Spleen (tissue), 11 donors: ENCODE data around the gene HPGD. TPM values are rescaled to one million over a fixed set of nuclear protein-coding genes. Genes with fewer than 3 reads are reported as not detected.
"Not testable (repeated sequence)": the region's sequence is repeated elsewhere in the genome, so short reads cannot be mapped to it uniquely, and the experiment has no call there.

ENCODE experiments used
- DNase-seq: peaks from one replicate; pipeline ENCODE4 v3.0.0-alpha.2; 2020
- H3K27ac ChIP-seq, 8 donors: fragments of 200-600 bp; sonication (generic) in 7 of 8; 1 replicate in 4 of 8; 2 replicates in 4 of 8; pipeline versions ENCODE4 v1.5.0 to v1.8.0; 2016 to 2021; ENCODE audit warnings: inconsistent platforms in 4 of 8, mild to moderate bottlenecking in 4 of 8, moderate library complexity in 1 of 8
- H3K27me3 ChIP-seq, 7 donors: fragments of 200-600 bp; sonication (generic) in 6 of 7; replicated peaks in 1 of 7; 1 replicate in 4 of 7; 2 replicates in 3 of 7; pipeline versions ENCODE4 v1.5.0 to v1.8.0; 2016 to 2021; ENCODE audit warnings: inconsistent platforms in 3 of 7, mild to moderate bottlenecking in 1 of 7
- H3K36me3 ChIP-seq, 6 donors: fragments of 200-600 bp; sonication (generic) in 5 of 6; 1 replicate in 4 of 6; 2 replicates in 2 of 6; pipeline versions ENCODE4 v1.5.0 to v1.8.0; 2016 to 2021; ENCODE audit warnings: inconsistent platforms in 2 of 6
- H3K4me1 ChIP-seq, 6 donors: fragments of 200-600 bp; sonication (generic) in 5 of 6; 1 replicate in 3 of 6; 2 replicates in 3 of 6; pipeline versions ENCODE4 v1.5.0 to v1.8.0; 2016 to 2021; ENCODE audit warnings: inconsistent platforms in 3 of 6
- H3K4me3 ChIP-seq, 8 donors: fragments of 200-600 bp; sonication (generic) in 7 of 8; 1 replicate in 4 of 8; 2 replicates in 4 of 8; pipeline versions ENCODE4 v1.5.0 to v1.8.0; 2016 to 2021; ENCODE audit warnings: inconsistent platforms in 4 of 8, mild to moderate bottlenecking in 4 of 8, moderate library complexity in 2 of 8
- H3K9me3 ChIP-seq, 8 donors: fragments of 200-600 bp; sonication (generic) in 7 of 8; 1 replicate in 4 of 8; 2 replicates in 4 of 8; pipeline versions ENCODE4 v1.5.0 to v1.8.0; 2016 to 2021; ENCODE audit warnings: inconsistent platforms in 4 of 8
- POLR2A ChIP-seq, 3 donors: fragments of 450-650 bp; IDR thresholded peaks; one replicate each; pipeline ENCODE4 v1.5.1; 2017; ENCODE audit warnings: antibody characterized with exemption in 3 of 3, mild to moderate bottlenecking in 1 of 3
- POLR2AphosphoS5 ChIP-seq, 3 donors: sonication (generic); formaldehyde crosslinking; IDR thresholded peaks; one replicate each; pipeline ENCODE4 v1.5.1; 2017; ENCODE audit warnings: antibody characterized with exemption in 3 of 3
- WGBS, 5 donors: extraction: QIAGEN DNeasy Blood & Tissue Kit in 3 of 5; methylation state at CpG; one replicate each; pipeline versions ENCODE4 v1.1.5 to v1.1.7; 2013 to 2018; 5-methylcytosine and 5-hydroxymethylcytosine counted together
- intact Hi-C: fragments of 100-400 bp; cut with DNase I; formaldehyde crosslinking; loops from one replicate; pipeline ENCODE4 v1.15.0; 2023; ENCODE audit warnings: low total_unique reads
- polyA plus RNA-seq, 3 donors: library from polyadenylated mRNA; stranded (reverse); fragments of 200-250 nt; gene quantifications; one replicate each; pipeline ENCODE4 v1.2.1, GENCODE V29; 2013
- total RNA-seq, 7 donors: library from RNA; depleted of rRNA in 3 of 7; stranded (reverse); fragments of >200 nt in 3 of 7; fragmentation: NEBNext Ultra II Directional in 4 of 7; extraction: Animal tissue kit (Norgen Biotek cat#: 25700) in 4 of 7; gene quantifications; one replicate each; pipeline versions ENCODE4 v1.1.0 to v1.2.1, GENCODE V29; 2016 to 2021
- TF ChIP-seq, protein P1 (sequence below), 11 experiments: fragments of 200-600 bp in 7 of 11; fragments of 450-650 bp in 4 of 11; sonication (generic) in 4 of 11; IDR thresholded peaks in 8 of 11; conservative IDR thresholded peaks in 3 of 11; 1 replicate in 7 of 11; 2 replicates in 4 of 11; pipeline versions ENCODE4 v1.4.0 to v1.8.0; 2016 to 2021; ENCODE audit warnings: antibody characterized with exemption in 11 of 11, inconsistent platforms in 4 of 11, mild to moderate bottlenecking in 1 of 11
- donor health status: healthy with polysubstance abuse.
- donor health status: DM: no; HTN: no; CAD: no; lungs with moderate emphysema.
- donor health status: DM: no; HTN: no; CAD: no.
- donor health status: Bipolar disorder and iron deficiency.
- donor health status: healthy.
- donor health status: DM: no; HTN: no; CAD: no.
- donor health status: DM: yes; HTN: yes; CAD: no.

HPGD gene
- total and polyA plus RNA-seq, 10 donors, result 2.6 to 40.5 (median 12.3) TPM

DNA sequence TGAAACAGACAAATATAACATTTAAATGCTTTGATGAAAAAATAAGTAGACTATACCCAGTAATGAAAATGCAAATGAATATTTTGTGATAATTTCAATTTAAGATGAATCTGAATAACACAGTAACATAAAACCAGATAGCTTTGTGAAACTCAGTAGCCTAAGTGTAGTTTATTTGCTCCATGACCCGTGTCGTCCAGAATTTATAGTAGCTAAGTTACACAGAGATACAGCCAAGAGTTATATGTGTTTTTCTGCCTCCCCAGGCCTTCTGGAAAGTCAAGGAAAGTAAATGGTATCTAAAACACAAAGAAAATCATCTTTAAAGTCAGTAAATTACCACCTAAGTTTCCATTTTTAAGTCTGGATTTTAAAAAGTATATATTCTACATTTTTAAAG, 26.7 kb downstream of the HPGD start:
- H3K36me3 ChIP-seq, result peaks cover 0 to 10% (median 0%) of the 10 kb centered on the region in 6 donors
- TF ChIP-seq, protein P1, sequence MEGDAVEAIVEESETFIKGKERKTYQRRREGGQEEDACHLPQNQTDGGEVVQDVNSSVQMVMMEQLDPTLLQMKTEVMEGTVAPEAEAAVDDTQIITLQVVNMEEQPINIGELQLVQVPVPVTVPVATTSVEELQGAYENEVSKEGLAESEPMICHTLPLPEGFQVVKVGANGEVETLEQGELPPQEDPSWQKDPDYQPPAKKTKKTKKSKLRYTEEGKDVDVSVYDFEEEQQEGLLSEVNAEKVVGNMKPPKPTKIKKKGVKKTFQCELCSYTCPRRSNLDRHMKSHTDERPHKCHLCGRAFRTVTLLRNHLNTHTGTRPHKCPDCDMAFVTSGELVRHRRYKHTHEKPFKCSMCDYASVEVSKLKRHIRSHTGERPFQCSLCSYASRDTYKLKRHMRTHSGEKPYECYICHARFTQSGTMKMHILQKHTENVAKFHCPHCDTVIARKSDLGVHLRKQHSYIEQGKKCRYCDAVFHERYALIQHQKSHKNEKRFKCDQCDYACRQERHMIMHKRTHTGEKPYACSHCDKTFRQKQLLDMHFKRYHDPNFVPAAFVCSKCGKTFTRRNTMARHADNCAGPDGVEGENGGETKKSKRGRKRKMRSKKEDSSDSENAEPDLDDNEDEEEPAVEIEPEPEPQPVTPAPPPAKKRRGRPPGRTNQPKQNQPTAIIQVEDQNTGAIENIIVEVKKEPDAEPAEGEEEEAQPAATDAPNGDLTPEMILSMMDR (IDR thresholded peaks at IDR 0.05 in 8 of 11, conservative IDR thresholded peaks at IDR 0.05 in 3 of 11), result no peak
- TF ChIP-seq POLR2A (IDR thresholded peaks at IDR 0.05) (no peak), POLR2AphosphoS5 (IDR thresholded peaks at IDR 0.05) (no peak)
- H3K9me3 ChIP-seq, result no peaks in the 10 kb centered on the region
- H3K27me3 ChIP-seq, result no peaks in the 10 kb centered on the region
- DNase-seq, result no peak
- WGBS, 5 donors, result 62 to 88% (median 65%) methylated on average over 2 of the region's 2 CpGs
- H3K27ac ChIP-seq, result no peak overlapping the region
- no peak overlapping the region for H3K4me3 ChIP-seq
- H3K4me1 ChIP-seq, result no peaks in the 10 kb centered on the region
- intact Hi-C loops, result no loop called here

DNA sequence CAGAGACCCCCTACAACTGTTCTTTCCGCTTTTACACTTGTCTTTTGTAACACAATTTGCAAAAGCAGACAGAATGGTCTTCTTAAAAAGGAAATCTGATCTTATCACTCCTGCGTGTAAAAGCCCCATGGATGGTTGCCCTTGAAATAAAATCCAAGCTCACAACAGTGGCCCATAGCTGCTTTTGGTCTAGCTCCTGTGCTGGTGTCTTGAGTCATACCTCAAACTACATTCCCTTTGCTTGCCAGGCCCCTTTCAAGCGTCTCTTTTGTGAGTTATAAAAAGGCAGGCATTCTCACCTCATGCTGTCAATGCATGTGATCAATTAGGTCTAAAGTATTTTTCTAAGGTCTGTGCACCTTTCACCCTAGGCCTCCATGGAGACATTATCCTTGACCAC, 27.6 kb downstream of the HPGD start:
- no peak overlapping the region for H3K4me3 ChIP-seq
- H3K9me3 ChIP-seq, result no peaks in the 10 kb centered on the region
- intact Hi-C loops, result no loop called here
- H3K4me1 ChIP-seq, result no peaks in the 10 kb centered on the region
- DNase-seq, result no peak
- TF ChIP-seq, protein P1 (IDR thresholded peaks at IDR 0.05 in 8 of 11, conservative IDR thresholded peaks at IDR 0.05 in 3 of 11), result no peak
- TF ChIP-seq POLR2AphosphoS5 (IDR thresholded peaks at IDR 0.05), result no peak
- TF ChIP-seq POLR2A (IDR thresholded peaks at IDR 0.05), result no peak
- no peak overlapping the region for H3K27ac ChIP-seq
- H3K27me3 ChIP-seq, result no peaks in the 10 kb centered on the region
- peaks cover 0 to 10% (median 0%) of the 10 kb centered on the region in 6 donors for H3K36me3 ChIP-seq
- WGBS, 5 donors, result 62 to 78% (median 72%) methylated on average over 3 of the region's 3 CpGs

DNA sequence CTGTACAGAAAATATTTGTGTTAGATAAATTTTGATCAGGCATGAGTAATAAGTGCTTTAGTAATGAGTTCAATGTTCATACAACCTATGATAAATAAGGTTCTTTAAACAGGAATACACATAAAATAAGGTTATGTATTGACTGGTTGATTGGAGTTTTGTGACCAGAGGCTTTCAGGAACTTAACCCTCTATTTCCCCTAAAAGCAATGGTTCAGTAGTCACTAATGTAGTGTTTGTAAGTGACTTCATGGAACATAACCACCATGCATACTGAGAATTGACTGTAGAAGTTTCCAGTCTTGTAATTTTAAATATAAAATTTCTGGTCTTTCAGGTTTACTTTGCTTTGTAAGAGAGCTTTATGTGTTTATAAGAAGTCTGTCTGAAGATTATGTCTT, 28.1 kb downstream of the HPGD start:
- no peak overlapping the region for H3K27ac ChIP-seq
- H3K4me3 ChIP-seq, result no peak overlapping the region
- no peak for DNase-seq
- intact Hi-C loops, result no loop called here
- H3K36me3 ChIP-seq, result peaks cover 0 to 10% (median 0%) of the 10 kb centered on the region in 6 donors
- no peaks in the 10 kb centered on the region for H3K4me1 ChIP-seq
- no peaks in the 10 kb centered on the region for H3K27me3 ChIP-seq
- no peaks in the 10 kb centered on the region for H3K9me3 ChIP-seq
- TF ChIP-seq POLR2AphosphoS5 (IDR thresholded peaks at IDR 0.05) (no peak), POLR2A (IDR thresholded peaks at IDR 0.05) (no peak)
- TF ChIP-seq, protein P1 (IDR thresholded peaks at IDR 0.05 in 8 of 11, conservative IDR thresholded peaks at IDR 0.05 in 3 of 11), result no peak

DNA sequence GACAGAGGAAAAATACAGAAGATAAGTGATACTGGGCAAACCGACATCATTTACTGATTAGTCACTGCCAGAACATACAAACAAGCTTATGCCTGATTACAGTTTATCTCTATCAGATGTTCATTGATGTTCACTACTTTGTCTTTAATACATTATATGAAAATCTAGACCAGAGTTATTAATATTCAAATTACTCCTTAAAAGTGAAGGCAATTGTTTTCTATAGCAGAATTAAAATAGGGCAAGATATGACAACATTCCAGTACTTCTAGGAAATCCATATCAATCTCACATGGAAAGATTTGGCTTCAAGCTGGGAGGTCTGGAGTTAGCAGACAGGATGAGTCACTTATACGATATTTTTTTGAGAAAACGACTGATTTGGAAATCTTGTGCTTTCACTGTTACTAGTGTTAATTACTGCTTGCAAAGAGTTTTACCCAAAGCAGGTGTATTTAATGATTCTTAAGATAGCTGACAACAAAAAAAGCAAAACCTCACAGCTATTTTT, 31.8 kb downstream of the HPGD start:
- intact Hi-C loops, result no loop called here
- 64 to 87% (median 70%) methylated on average over 3 of the region's 3 CpGs for WGBS, 5 donors
- H3K27me3 ChIP-seq, result no peaks in the 10 kb centered on the region
- no peaks in the 10 kb centered on the region for H3K4me1 ChIP-seq
- no peak for DNase-seq
- TF ChIP-seq, protein P1 (IDR thresholded peaks at IDR 0.05 in 8 of 11, conservative IDR thresholded peaks at IDR 0.05 in 3 of 11), result no peak
- TF ChIP-seq POLR2A (IDR thresholded peaks at IDR 0.05) (no peak), POLR2AphosphoS5 (IDR thresholded peaks at IDR 0.05) (no peak)
- H3K9me3 ChIP-seq, result no peaks in the 10 kb centered on the region
- no peak overlapping the region for H3K4me3 ChIP-seq
- H3K27ac ChIP-seq, result no peak overlapping the region
- peaks cover 0 to 10% (median 0%) of the 10 kb centered on the region in 6 donors for H3K36me3 ChIP-seq

DNA sequence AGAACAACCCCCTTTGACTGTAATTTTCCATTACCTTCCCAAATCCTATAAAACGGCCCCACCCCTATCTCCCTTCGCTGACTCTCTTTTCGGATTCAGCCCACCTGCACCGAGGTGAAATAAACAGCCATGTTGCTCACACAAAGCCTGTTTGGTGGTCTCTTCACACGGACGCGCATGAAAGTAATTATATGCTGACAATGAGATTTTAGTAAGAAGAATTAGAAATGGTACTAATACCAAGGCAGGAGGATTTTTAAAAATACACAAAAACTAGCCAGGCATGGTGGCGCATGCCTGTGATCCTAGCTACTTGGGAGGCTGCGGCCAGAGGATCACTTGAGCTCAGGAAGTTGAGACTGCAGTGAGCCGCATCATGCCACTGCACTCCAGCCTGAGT, 33.9 kb downstream of the HPGD start:
- H3K27ac ChIP-seq, H3K4me1 ChIP-seq, DNase-seq, intact Hi-C loops, H3K27me3 ChIP-seq, H3K36me3 ChIP-seq, H3K4me3 ChIP-seq, H3K9me3 ChIP-seq: not testable (repeated sequence)
- WGBS, 5 donors, result 90 to 98% (median 93%) methylated on average over 10 of the region's 10 CpGs
